Panc1 (cell line): ENCODE measurements around the gene GRIK4.

Experiments used
- CTCF ChIP-seq: fragments of 450-650 bp; IDR thresholded peaks from 2 replicates; pipeline ENCODE4 v1.5.1; 2017; ENCODE audit warnings: mild to moderate bottlenecking
- POLR2AphosphoS5 ChIP-seq: IDR thresholded peaks from 2 replicates; pipeline ENCODE4 v1.6.1; 2012; ENCODE audit warnings: mild to moderate bottlenecking, low read depth, low read length, moderate library complexity
- SIN3A ChIP-seq: IDR thresholded peaks from 2 replicates; pipeline ENCODE4 v1.6.1; 2012; ENCODE audit warnings: low read depth, mild to moderate bottlenecking, low read length, moderate library complexity, borderline replicate concordance; ENCODE audit not compliant: insufficient read depth
- TF ChIP-seq, protein P1 (sequence below), 2 experiments: IDR thresholded peaks; 2 replicates each; pipeline ENCODE4 v1.6.1; 2011 to 2012; ENCODE audit warnings: low read depth in 2 of 2, control low read depth in 1 of 2, low read length in 1 of 2, mild to moderate bottlenecking in 1 of 2, moderate library complexity in 1 of 2; ENCODE audit not compliant: insufficient read depth in 1 of 2

- TF ChIP-seq, protein P1, sequence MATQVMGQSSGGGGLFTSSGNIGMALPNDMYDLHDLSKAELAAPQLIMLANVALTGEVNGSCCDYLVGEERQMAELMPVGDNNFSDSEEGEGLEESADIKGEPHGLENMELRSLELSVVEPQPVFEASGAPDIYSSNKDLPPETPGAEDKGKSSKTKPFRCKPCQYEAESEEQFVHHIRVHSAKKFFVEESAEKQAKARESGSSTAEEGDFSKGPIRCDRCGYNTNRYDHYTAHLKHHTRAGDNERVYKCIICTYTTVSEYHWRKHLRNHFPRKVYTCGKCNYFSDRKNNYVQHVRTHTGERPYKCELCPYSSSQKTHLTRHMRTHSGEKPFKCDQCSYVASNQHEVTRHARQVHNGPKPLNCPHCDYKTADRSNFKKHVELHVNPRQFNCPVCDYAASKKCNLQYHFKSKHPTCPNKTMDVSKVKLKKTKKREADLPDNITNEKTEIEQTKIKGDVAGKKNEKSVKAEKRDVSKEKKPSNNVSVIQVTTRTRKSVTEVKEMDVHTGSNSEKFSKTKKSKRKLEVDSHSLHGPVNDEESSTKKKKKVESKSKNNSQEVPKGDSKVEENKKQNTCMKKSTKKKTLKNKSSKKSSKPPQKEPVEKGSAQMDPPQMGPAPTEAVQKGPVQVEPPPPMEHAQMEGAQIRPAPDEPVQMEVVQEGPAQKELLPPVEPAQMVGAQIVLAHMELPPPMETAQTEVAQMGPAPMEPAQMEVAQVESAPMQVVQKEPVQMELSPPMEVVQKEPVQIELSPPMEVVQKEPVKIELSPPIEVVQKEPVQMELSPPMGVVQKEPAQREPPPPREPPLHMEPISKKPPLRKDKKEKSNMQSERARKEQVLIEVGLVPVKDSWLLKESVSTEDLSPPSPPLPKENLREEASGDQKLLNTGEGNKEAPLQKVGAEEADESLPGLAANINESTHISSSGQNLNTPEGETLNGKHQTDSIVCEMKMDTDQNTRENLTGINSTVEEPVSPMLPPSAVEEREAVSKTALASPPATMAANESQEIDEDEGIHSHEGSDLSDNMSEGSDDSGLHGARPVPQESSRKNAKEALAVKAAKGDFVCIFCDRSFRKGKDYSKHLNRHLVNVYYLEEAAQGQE (IDR thresholded peaks at IDR 0.05; ENCODE audit: insufficient read depth in 1 of 2, low read depth in 2 of 2, low read length in 1 of 2), result no peak
- TF ChIP-seq CTCF (no peak), POLR2AphosphoS5 (no peak), SIN3A (no peak)
Observed at GRCh38 chr11:120775986-120776951, 264.7 kb downstream of the GRIK4 start.
